Gastroesophageal sphincter (tissue), 4 donors: ENCODE results near the gene NRXN3. TPM values are rescaled to one million over a fixed set of nuclear protein-coding genes. Genes with fewer than 3 reads are reported as not detected.
A peak's percentile ranks its signal among the peaks of the same experiment; 100 is the strongest.

ENCODE experiments used
- ATAC-seq: fragments of 150-250 bp; one replicate; pipeline ENCODE4 v1.9.1; 2016; ENCODE audit warnings: mild to moderate bottlenecking, moderate library complexity
- H3K27ac ChIP-seq, 4 donors: fragments of 200-600 bp; sonication (generic) in 3 of 4; 1 replicate in 3 of 4; 2 replicates in 1 of 4; pipeline ENCODE4 v1.5.1; 2016 to 2019
- H3K27me3 ChIP-seq: fragments of 200-600 bp; sonication (generic); one replicate; pipeline ENCODE4 v1.5.1; 2019
- H3K36me3 ChIP-seq, 2 donors: fragments of 200-600 bp; sonication (generic); one replicate each; pipeline ENCODE4 v1.5.1; 2019; ENCODE audit warnings: control low read depth in 1 of 2
- H3K4me1 ChIP-seq, 3 donors: fragments of 200-600 bp; sonication (generic); 1 replicate in 2 of 3; 2 replicates in 1 of 3; pipeline ENCODE4 v1.5.1; 2016 to 2019; ENCODE audit warnings: control low read depth in 2 of 3
- H3K4me3 ChIP-seq, 2 donors: fragments of 200-600 bp; sonication (generic); one replicate each; pipeline ENCODE4 v1.5.1; 2019; ENCODE audit warnings: mild to moderate bottlenecking in 1 of 2, moderate library complexity in 1 of 2
- H3K9me3 ChIP-seq, 3 donors: fragments of 200-600 bp; sonication (generic); one replicate each; pipeline ENCODE4 v1.5.1; 2017 to 2019; ENCODE audit warnings: control low read depth in 2 of 3
- CTCF ChIP-seq, 4 experiments: fragments of 200-600 bp in 2 of 4; fragments of 450-650 bp in 2 of 4; sonication (generic) in 1 of 4; IDR thresholded peaks; one replicate each; pipeline ENCODE4 v1.5.1; 2017 to 2019; ENCODE audit warnings: antibody characterized with exemption in 4 of 4, mild to moderate bottlenecking in 2 of 4, moderate library complexity in 2 of 4
- EP300 ChIP-seq: sonication (generic); formaldehyde crosslinking; IDR thresholded peaks from one replicate; pipeline ENCODE4 v1.6.1; 2017; ENCODE audit warnings: antibody characterized with exemption, mild to moderate bottlenecking
- POLR2A ChIP-seq, 2 donors: fragments of 450-650 bp; IDR thresholded peaks; one replicate each; pipeline ENCODE4 v1.6.1; 2017; ENCODE audit warnings: antibody characterized with exemption in 2 of 2, mild to moderate bottlenecking in 2 of 2, moderate library complexity in 1 of 2
- POLR2AphosphoS5 ChIP-seq: sonication (generic); formaldehyde crosslinking; IDR thresholded peaks from one replicate; pipeline ENCODE4 v1.6.1; 2017; ENCODE audit warnings: antibody characterized with exemption
- WGBS, 2 donors: methylation state at CpG; one replicate each; pipeline ENCODE4 v1.1.5; 2018; ENCODE audit warnings: low coverage in 1 of 2; 5-methylcytosine and 5-hydroxymethylcytosine counted together
- total RNA-seq, 4 donors: library from RNA; depleted of rRNA; stranded (reverse); fragments of >200 nt; gene quantifications; one replicate each; pipeline ENCODE4 v1.1.0, GENCODE V29; 2016

NRXN3 gene
- total RNA-seq, 4 donors from 2014 or later = 74.2 to 192 (median 98.2) TPM

- H3K4me3 ChIP-seq = no peak overlapping the region
- ATAC-seq = no peak
- TF ChIP-seq POLR2A (IDR thresholded peaks at IDR 0.05) (no peak), POLR2AphosphoS5 (no peak), CTCF (IDR thresholded peaks at IDR 0.05) (no peak), EP300 (no peak)
These were observed 886.7 kb downstream of the NRXN3 start for GRCh38 chr14:79056879-79057278.

GRCh38 chr14:79057333-79057732, 887.2 kb downstream of the NRXN3 start:
- ATAC-seq = no peak
- TF ChIP-seq CTCF (IDR thresholded peaks at IDR 0.05) (no peak), POLR2AphosphoS5 (no peak), EP300 (no peak), POLR2A (IDR thresholded peaks at IDR 0.05) (no peak)
- Histone ChIP-seq H3K36me3 (no peaks in the 10 kb centered on the region), H3K27ac (peak overlapping the region in 3 of 4 donors; percentile 7 to 46 (median 45)), H3K4me3 (no peak overlapping the region), H3K27me3 (no peaks in the 10 kb centered on the region), H3K4me1 (peaks cover 0 to 31% (median 4%) of the 10 kb centered on the region in 3 donors), H3K9me3 (no peaks in the 10 kb centered on the region)
- 41 to 60% methylated on average over 2 of the region's 2 CpGs for WGBS, 2 donors

More at GRCh38 chr14:79056879-79057278, 886.7 kb downstream of the NRXN3 start:
- no peaks in the 10 kb centered on the region for H3K27me3 ChIP-seq
- 43 to 50% methylated on average over 1 of the region's 1 CpG for WGBS, 2 donors
- peak overlapping the region in 3 of 4 donors; percentile 7 to 46 (median 45) for H3K27ac ChIP-seq
- no peaks in the 10 kb centered on the region for H3K36me3 ChIP-seq
- H3K4me1 ChIP-seq = peaks cover 0 to 31% (median 6%) of the 10 kb centered on the region in 3 donors
- H3K9me3 ChIP-seq = no peaks in the 10 kb centered on the region

- no peak for TF ChIP-seq POLR2AphosphoS5
- no peak for TF ChIP-seq CTCF (IDR thresholded peaks at IDR 0.05)
- no peak for TF ChIP-seq POLR2A (IDR thresholded peaks at IDR 0.05)
- TF ChIP-seq EP300 = no peak
- H3K4me1 ChIP-seq = peaks cover 0 to 18% (median 0%) of the 10 kb centered on the region in 3 donors
- WGBS, 2 donors = 42 to 44% methylated on average over 3 of the region's 3 CpGs
- H3K36me3 ChIP-seq = no peaks in the 10 kb centered on the region
- H3K4me3 ChIP-seq = no peak overlapping the region
- H3K27me3 ChIP-seq = no peaks in the 10 kb centered on the region
- no peak for ATAC-seq
- no peaks in the 10 kb centered on the region for H3K9me3 ChIP-seq
- no peak overlapping the region for H3K27ac ChIP-seq
These were observed 892.1 kb downstream of the NRXN3 start for GRCh38 chr14:79062226-79062625.

GRCh38 chr14:79064214-79064613, 894.0 kb downstream of the NRXN3 start:
- Histone ChIP-seq H3K36me3 (no peaks in the 10 kb centered on the region), H3K9me3 (no peaks in the 10 kb centered on the region), H3K27ac (no peak overlapping the region), H3K27me3 (no peaks in the 10 kb centered on the region), H3K4me3 (no peak overlapping the region), H3K4me1 (peaks cover 0 to 14% (median 0%) of the 10 kb centered on the region in 3 donors)
- 83 to 94% methylated on average over 2 of the region's 2 CpGs for WGBS, 2 donors
- no peak for ATAC-seq
- TF ChIP-seq POLR2A (IDR thresholded peaks at IDR 0.05) (no peak), CTCF (IDR thresholded peaks at IDR 0.05) (no peak)

GRCh38 chr14:79074510-79074909, 904.3 kb downstream of the NRXN3 start:
- no peaks in the 10 kb centered on the region for H3K27me3 ChIP-seq
- no peak overlapping the region for H3K27ac ChIP-seq
- no peaks in the 10 kb centered on the region for H3K36me3 ChIP-seq
- WGBS, 2 donors = 17% methylated on average over 1 of the region's 2 CpGs; no CpG with 5 or more reads in 1 of the 2 donors
- no peaks in the 10 kb centered on the region for H3K9me3 ChIP-seq
- no peak for TF ChIP-seq POLR2AphosphoS5
- TF ChIP-seq POLR2A (IDR thresholded peaks at IDR 0.05) = no peak
- no peak for TF ChIP-seq CTCF (IDR thresholded peaks at IDR 0.05)
- no peak for TF ChIP-seq EP300
- H3K4me1 ChIP-seq = peaks cover 0 to 9% (median 0%) of the 10 kb centered on the region in 3 donors
- H3K4me3 ChIP-seq = no peak overlapping the region
- ATAC-seq = no peak
